SK-N-SH treated with all-trans-retinoic acid at 6 μM for 48 hours (cell line): ENCODE results near the gene ZBTB49.

ENCODE experiments used
- ARNTL ChIP-seq: fragments of 450-650 bp; formaldehyde crosslinking; IDR thresholded peaks from 2 replicates; pipeline ENCODE4 v1.5.0; 2020; ENCODE audit warnings: low read depth, mild to moderate bottlenecking, moderate library complexity, borderline replicate concordance
- GLIS3 ChIP-seq: fragments of 250-450 bp; sonication (Bioruptor Pico); IDR thresholded peaks from 2 replicates; pipeline ENCODE4 v1.5.0; 2020; ENCODE audit warnings: mild to moderate bottlenecking, moderate library complexity
- ISL1 ChIP-seq: fragments of 250-450 bp; sonication (Bioruptor Pico); IDR thresholded peaks from 2 replicates; pipeline ENCODE4 v2.1.2; 2022; ENCODE audit warnings: mild to moderate bottlenecking, moderate library complexity
- PATZ1 ChIP-seq: fragments of 250-450 bp; sonication (Bioruptor Pico); IDR thresholded peaks from 2 replicates; pipeline ENCODE4 v1.8.0; 2020; ENCODE audit warnings: mild to moderate bottlenecking, moderate library complexity, borderline replicate concordance
- TOX ChIP-seq: fragments of 250-450 bp; sonication (Bioruptor Pico); IDR thresholded peaks from 2 replicates; pipeline ENCODE4 v1.8.0; 2021; ENCODE audit warnings: mild to moderate bottlenecking, moderate library complexity, borderline replicate concordance
- TSHZ2 ChIP-seq: fragments of 250-450 bp; sonication (Bioruptor Pico); IDR thresholded peaks from 2 replicates; pipeline ENCODE4 v1.5.0; 2020; ENCODE audit warnings: mild to moderate bottlenecking, moderate library complexity
- ZNF565 ChIP-seq: fragments of 450-650 bp; formaldehyde crosslinking; conservative IDR thresholded peaks from 2 replicates; pipeline ENCODE4 v1.5.0; 2020; ENCODE audit warnings: low read depth, mild to moderate bottlenecking, moderate library complexity
- ZNF70 ChIP-seq: fragments of 450-650 bp; formaldehyde crosslinking; IDR thresholded peaks from 2 replicates; pipeline ENCODE4 v1.5.0; 2020; ENCODE audit warnings: mild to moderate bottlenecking, moderate library complexity
- ZNF8 ChIP-seq: fragments of 450-650 bp; formaldehyde crosslinking; IDR thresholded peaks from 2 replicates; pipeline ENCODE4 v1.5.0; 2020; ENCODE audit warnings: mild to moderate bottlenecking, moderate library complexity

- TF ChIP-seq ARNTL (CRISPR knock-in tag) (no peak), ZNF70 (CRISPR knock-in tag) (no peak), TOX (no peak), ZNF8 (CRISPR knock-in tag) (no peak), ISL1 (no peak), ZNF565 (CRISPR knock-in tag) (no peak), PATZ1 (CRISPR knock-in tag) (no peak), GLIS3 (CRISPR knock-in tag) (no peak), TSHZ2 (CRISPR knock-in tag) (no peak)
Measured at GRCh38 chr4:4260185-4260751, 29.8 kb upstream of the ZBTB49 start.
